ENCODE results near the gene IKBKG. TPM values are rescaled to one million over a fixed set of nuclear protein-coding genes. Genes with fewer than 3 reads are reported as not detected.

The IKBKG gene
- total and polyA plus RNA-seq, 2 of the 8 experiments (the other 6 are each of a cell fraction or from before 2014, with no cell fraction given): 17.5 to 18.1 TPM

- TF ChIP-seq CTBP2 (IDR thresholded peaks at IDR 0.05; ENCODE audit: borderline replicate concordance, insufficient read depth, insufficient read length, low read length): no peak
Measured at GRCh38 chrX:154511761-154512160, 35.7 kb upstream of the IKBKG start (continued).

Data from H1 (cell line).